ENCODE data around the gene IFNGR2.

DNA sequence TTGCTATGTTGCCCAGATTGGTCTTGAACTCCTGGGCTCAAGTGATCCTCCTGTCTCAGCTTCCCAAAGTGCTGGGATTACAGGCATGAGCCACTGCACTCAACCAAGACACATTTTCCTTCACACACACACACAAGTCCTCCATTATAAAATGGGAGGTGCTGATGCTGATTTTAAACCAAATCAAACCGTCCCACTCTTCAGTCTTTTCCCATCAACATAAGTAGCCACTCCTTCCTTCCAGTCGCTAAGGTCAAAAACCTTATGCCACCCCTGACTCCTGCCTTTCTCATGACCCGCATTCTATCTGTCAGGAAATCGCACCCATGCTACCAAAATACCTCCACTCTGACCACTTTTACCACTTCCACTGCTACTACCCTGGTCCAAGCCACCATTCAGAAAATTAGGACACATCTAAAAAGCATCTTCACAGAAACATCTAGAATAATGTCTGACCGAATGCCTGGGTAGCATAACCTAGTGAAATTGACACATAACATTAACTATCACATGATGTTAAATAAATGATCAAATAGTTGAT, 28.0 kb upstream of the IFNGR2 start:
- TF ChIP-seq POLR2A (IDR thresholded peaks at IDR 0.05; ENCODE audit: low read length), result no peak
- no peak for TF ChIP-seq GATA1 (IDR thresholded peaks at IDR 0.05; ENCODE audit: low read depth, low read length)
